Right lobe of liver (tissue), 6 donors: ENCODE measurements around the gene FOSL2. TPM values are rescaled to one million over a fixed set of nuclear protein-coding genes. Genes with fewer than 3 reads are reported as not detected.

Experiments
- ATAC-seq, 4 donors: fragments of 200-7000 bp; cut with Tn5 transposase; one replicate each; pipeline ENCODE4 v1.9.1; 2020; ENCODE audit warnings: mild to moderate bottlenecking in 4 of 4, moderate library complexity in 4 of 4
- DNase-seq, 3 donors: peaks; one replicate each; pipeline ENCODE4 v3.0.0-alpha.2; 2020
- H3K27ac ChIP-seq, 3 donors: fragments of 200-600 bp; one replicate each; pipeline ENCODE4 v1.8.0; 2022
- H3K27me3 ChIP-seq, 2 donors: fragments of 200-600 bp; one replicate each; pipeline ENCODE4 v1.8.0; 2022
- H3K36me3 ChIP-seq, 4 donors: fragments of 200-600 bp; sonication (generic) in 1 of 4; one replicate each; pipeline versions ENCODE4 v1.5.1 to v1.8.0; 2017 to 2022; ENCODE audit warnings: control low read depth in 1 of 4
- H3K4me1 ChIP-seq, 4 donors: fragments of 200-600 bp; sonication (generic) in 1 of 4; one replicate each; pipeline versions ENCODE4 v1.5.1 to v1.8.0; 2017 to 2022; ENCODE audit warnings: control low read depth in 1 of 4
- H3K4me3 ChIP-seq, 3 donors: fragments of 200-600 bp; one replicate each; pipeline ENCODE4 v1.8.0; 2022
- H3K9me3 ChIP-seq, 4 donors: fragments of 200-600 bp; sonication (generic) in 1 of 4; one replicate each; pipeline versions ENCODE4 v1.5.1 to v1.8.0; 2017 to 2022; ENCODE audit warnings: control low read depth in 1 of 4
- POLR2A ChIP-seq: fragments of 450-650 bp; IDR thresholded peaks from one replicate; pipeline ENCODE4 v1.6.1; 2017; ENCODE audit warnings: antibody characterized with exemption, mild to moderate bottlenecking
- WGBS: methylation state at CpG from one replicate; pipeline ENCODE4 v1.1.6; 2018; ENCODE audit warnings: low coverage, low lambda C conversion rate; ENCODE audit not compliant: insufficient coverage; ENCODE audit errors: missing lambda C conversion rate; 5-methylcytosine and 5-hydroxymethylcytosine counted together
- intact Hi-C, 2 donors: fragments of 100-400 bp; cut with DNase I; formaldehyde crosslinking; loops; one replicate each; pipeline versions ENCODE4 v1.11.2 to v1.14.1; 2022
- total RNA-seq, 6 experiments: library from RNA; depleted of rRNA in 2 of 6; stranded (reverse); fragments of >200 nt in 2 of 6; fragmentation: NEBNext Ultra II Directional in 3 of 6; extraction: Animal tissue kit (Norgen Biotek cat#: 25700) in 3 of 6; gene quantifications; one replicate each; pipeline versions ENCODE4 v1.1.0 to v1.2.4, GENCODE V29; 2016 to 2023
- TF ChIP-seq, protein P1 (sequence below), 4 donors: fragments of 200-600 bp in 3 of 4; fragments of 450-650 bp in 1 of 4; IDR thresholded peaks; one replicate each; pipeline versions ENCODE4 v1.5.1 to v1.8.0; 2016 to 2022; ENCODE audit warnings: antibody characterized with exemption in 4 of 4, mild to moderate bottlenecking in 2 of 4
- donor health status: DM: no; HTN: yes; CAD: no.
- donor health status: DM: no; HTN: no; CAD: no.
- donor health status: DM: no; HTN: no; CAD: no.
- donor health status: DM: no; HTN: yes; CAD: no.
- donor health status: DM: no; HTN: yes; CAD: no.

FOSL2 gene
- total RNA-seq, 6 experiments from 2014 or later: 8.1 to 70.7 (median 14.9) TPM

DNA sequence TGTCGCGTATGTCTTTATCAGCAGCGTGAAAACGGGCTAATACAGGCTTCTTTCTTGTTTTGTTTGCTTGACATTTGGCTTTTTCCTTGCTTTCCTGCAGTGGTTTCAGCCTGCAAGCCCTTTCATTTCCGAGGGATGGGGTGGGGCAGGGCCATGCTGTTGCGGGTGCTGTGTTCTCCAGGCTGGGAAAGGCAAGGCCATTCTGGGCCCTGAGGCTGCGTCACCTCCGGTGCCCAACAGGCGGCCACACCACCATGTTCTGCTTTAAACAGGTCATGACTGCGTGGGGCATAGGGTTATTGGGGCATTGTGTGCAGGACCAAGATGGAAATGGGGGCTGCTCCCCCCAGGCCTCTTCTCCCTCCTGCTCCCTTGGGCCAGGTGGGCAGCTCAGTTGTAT, 64.6 kb downstream of the FOSL2 start:
- 83% methylated on average over 1 of the region's 10 CpGs for WGBS
- Histone ChIP-seq H3K4me1 (no peaks in the 10 kb centered on the region), H3K9me3 (no peaks in the 10 kb centered on the region), H3K27ac (no peak overlapping the region), H3K4me3 (no peak overlapping the region), H3K27me3 (no peaks in the 10 kb centered on the region), H3K36me3 (no peaks in the 10 kb centered on the region)
- intact Hi-C loops: loop anchor here in 1 of 2 donors (10.0 kb wide), 1 partner anchor 732 kb away; no protein-coding TSS in a partner anchor
- TF ChIP-seq, protein P1, sequence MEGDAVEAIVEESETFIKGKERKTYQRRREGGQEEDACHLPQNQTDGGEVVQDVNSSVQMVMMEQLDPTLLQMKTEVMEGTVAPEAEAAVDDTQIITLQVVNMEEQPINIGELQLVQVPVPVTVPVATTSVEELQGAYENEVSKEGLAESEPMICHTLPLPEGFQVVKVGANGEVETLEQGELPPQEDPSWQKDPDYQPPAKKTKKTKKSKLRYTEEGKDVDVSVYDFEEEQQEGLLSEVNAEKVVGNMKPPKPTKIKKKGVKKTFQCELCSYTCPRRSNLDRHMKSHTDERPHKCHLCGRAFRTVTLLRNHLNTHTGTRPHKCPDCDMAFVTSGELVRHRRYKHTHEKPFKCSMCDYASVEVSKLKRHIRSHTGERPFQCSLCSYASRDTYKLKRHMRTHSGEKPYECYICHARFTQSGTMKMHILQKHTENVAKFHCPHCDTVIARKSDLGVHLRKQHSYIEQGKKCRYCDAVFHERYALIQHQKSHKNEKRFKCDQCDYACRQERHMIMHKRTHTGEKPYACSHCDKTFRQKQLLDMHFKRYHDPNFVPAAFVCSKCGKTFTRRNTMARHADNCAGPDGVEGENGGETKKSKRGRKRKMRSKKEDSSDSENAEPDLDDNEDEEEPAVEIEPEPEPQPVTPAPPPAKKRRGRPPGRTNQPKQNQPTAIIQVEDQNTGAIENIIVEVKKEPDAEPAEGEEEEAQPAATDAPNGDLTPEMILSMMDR (IDR thresholded peaks at IDR 0.05): no peak
- TF ChIP-seq POLR2A: no peak
- ATAC-seq: no peak
- no peak for DNase-seq

DNA sequence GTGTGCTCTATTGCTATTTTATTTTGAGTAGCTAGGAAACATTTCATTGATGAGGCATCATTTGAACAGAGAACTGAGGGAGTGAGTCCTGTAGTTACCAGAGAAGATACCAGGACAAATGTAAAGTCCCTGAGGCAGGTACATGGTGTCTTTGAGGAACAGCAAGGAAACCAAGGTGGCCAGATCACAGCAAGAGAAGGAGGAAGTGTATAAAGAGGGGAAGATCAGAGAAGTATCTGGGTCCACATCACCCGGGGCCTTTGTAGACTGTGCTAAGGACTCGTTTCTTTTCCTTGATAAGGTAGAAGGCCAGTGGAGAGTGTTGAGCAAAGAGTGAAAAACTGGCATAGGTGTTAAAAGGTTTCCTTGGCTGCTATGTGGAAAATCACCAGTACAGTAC, 68.4 kb downstream of the FOSL2 start:
- Histone ChIP-seq H3K9me3 (no peaks in the 10 kb centered on the region), H3K27ac (no peak overlapping the region), H3K36me3 (no peaks in the 10 kb centered on the region), H3K27me3 (no peaks in the 10 kb centered on the region), H3K4me3 (no peak overlapping the region), H3K4me1 (no peaks in the 10 kb centered on the region)
- no peak for DNase-seq
- ATAC-seq: no peak
- TF ChIP-seq, protein P1 (IDR thresholded peaks at IDR 0.05): no peak
- TF ChIP-seq POLR2A: no peak
- 42% methylated on average over 2 of the region's 2 CpGs for WGBS
- intact Hi-C loops: no loop called here

DNA sequence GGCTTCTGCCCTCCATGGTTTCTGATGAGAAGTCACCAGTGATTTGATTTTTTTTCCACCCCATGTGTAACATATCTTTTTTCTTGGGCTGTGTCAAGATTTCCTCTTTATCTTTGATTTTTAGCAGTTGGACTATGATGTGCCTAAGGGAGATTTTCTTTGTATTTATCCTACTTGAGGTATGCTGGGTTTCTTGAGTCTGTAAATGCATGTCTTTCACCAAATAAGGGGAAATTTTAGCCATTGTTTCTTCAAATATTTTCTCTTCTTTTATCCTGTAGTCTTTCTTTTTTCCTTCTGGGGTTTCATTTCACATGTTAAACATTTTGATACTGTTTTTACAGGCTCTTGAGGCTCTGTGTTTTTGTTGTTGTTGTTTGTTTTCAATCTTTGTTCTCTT, 69.5 kb downstream of the FOSL2 start:
- Histone ChIP-seq H3K4me1 (no peaks in the 10 kb centered on the region), H3K36me3 (no peaks in the 10 kb centered on the region), H3K27me3 (no peaks in the 10 kb centered on the region), H3K27ac (no peak overlapping the region), H3K4me3 (no peak overlapping the region), H3K9me3 (no peaks in the 10 kb centered on the region)
- no peak for DNase-seq
- no peak for ATAC-seq
- TF ChIP-seq, protein P1 (IDR thresholded peaks at IDR 0.05): no peak
- TF ChIP-seq POLR2A: no peak
- intact Hi-C loops: no loop called here

DNA sequence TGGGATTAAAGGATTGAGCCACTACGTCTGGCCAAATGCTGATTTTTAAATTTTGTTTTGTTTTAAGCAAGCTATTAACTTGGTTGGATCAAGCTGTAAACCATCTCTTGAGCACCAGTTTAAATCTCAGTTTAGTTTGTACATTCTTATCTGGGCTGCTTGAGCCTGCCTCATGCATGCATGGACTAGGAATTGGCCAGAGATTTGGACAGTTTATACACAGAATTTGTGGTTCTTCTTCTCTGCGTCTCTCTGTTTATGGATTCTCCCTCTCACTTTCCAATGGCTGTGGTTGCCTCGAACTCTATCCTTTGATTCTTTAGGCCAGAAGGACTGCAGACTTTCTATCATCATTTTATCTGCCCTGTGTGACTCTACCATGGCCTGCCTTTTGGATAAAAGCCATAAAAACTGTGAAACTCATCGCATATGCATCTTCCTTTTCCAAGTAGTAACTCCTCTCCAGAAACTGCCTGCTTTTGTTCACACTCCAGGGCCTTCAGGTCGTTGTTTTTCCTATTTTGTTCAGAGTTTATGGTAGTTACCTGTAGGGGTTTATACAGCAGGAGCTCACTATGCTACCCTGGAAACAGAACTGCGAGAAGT, 70.7 kb downstream of the FOSL2 start:
- H3K4me1 ChIP-seq: no peaks in the 10 kb centered on the region
- WGBS: 53% methylated on average over 6 of the region's 6 CpGs
- no peaks in the 10 kb centered on the region for H3K27me3 ChIP-seq
- TF ChIP-seq POLR2A: no peak
- TF ChIP-seq, protein P1 (IDR thresholded peaks at IDR 0.05): no peak
- no peak overlapping the region for H3K4me3 ChIP-seq
- DNase-seq (no peak), ATAC-seq (no peak)
- no peaks in the 10 kb centered on the region for H3K9me3 ChIP-seq
- no peaks in the 10 kb centered on the region for H3K36me3 ChIP-seq
- no peak overlapping the region for H3K27ac ChIP-seq
- intact Hi-C loops: no loop called here

DNA sequence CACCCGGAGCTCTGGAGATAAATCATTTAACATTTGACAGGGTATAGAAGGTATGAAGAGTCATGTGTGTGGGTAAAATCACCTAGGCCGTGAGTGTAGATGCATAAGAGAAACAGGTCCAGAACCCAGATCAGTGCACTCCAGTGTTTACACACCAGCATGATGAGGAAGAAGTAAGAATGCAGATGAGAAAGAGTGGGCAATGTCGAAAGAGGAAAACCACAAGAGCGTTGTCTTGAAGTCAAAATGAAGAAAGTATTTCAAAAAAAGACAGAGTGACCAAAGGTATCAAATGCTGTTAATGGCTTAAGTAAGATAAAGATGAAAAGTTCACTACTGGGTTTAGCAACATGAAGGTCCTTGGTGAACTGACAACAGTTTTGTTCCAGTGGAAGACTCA, 71.2 kb downstream of the FOSL2 start:
- H3K36me3 ChIP-seq: no peaks in the 10 kb centered on the region
- intact Hi-C loops: no loop called here
- no peak for TF ChIP-seq POLR2A
- TF ChIP-seq, protein P1 (IDR thresholded peaks at IDR 0.05): no peak
- no peaks in the 10 kb centered on the region for H3K27me3 ChIP-seq
- ATAC-seq (peak in 3 of 4 donors; percentile 23 to 39 (median 34)), DNase-seq (no peak)
- 42% methylated on average over 4 of the region's 4 CpGs for WGBS
- no peak overlapping the region for H3K27ac ChIP-seq
- no peaks in the 10 kb centered on the region for H3K4me1 ChIP-seq
- H3K4me3 ChIP-seq: no peak overlapping the region
- H3K9me3 ChIP-seq: no peaks in the 10 kb centered on the region
